Loucy (cell line): ENCODE measurements around the gene HOXC5.
A peak's percentile ranks its signal among the peaks of the same experiment; 100 is the strongest.

Experiments
- H2AFZ ChIP-seq: fragments of 200-600 bp; sonication (generic); 2 replicates; pipeline ENCODE4 v1.6.0; 2016; ENCODE audit warnings: antibody characterized with exemption, mild to moderate bottlenecking, low read length, moderate library complexity
- H3F3A ChIP-seq: fragments of 200-600 bp; 2 replicates; pipeline ENCODE4 v1.6.0; 2016; ENCODE audit warnings: antibody characterized with exemption, low read depth, mild to moderate bottlenecking
- H3K27me3 ChIP-seq: fragments of 200-600 bp; sonication (generic); 2 replicates; pipeline ENCODE4 v1.6.1; 2014; ENCODE audit warnings: low read length, mild to moderate bottlenecking; ENCODE audit not compliant: insufficient read depth, poor library complexity, severe bottlenecking
- H3K36me3 ChIP-seq: fragments of 200-600 bp; sonication (generic); 2 replicates; pipeline ENCODE4 v1.6.1; 2016; ENCODE audit warnings: low read length; ENCODE audit not compliant: insufficient read depth
- H3K4me1 ChIP-seq: fragments of 200-600 bp; sonication (generic); 2 replicates; pipeline ENCODE4 v1.5.1; 2014; ENCODE audit warnings: low read length, mild to moderate bottlenecking; ENCODE audit not compliant: insufficient read depth, poor library complexity, severe bottlenecking
- H3K4me2 ChIP-seq: fragments of 200-600 bp; sonication (generic); 2 replicates; pipeline ENCODE4 v1.6.0; 2014; ENCODE audit warnings: antibody characterized with exemption, low read length, low read depth, mild to moderate bottlenecking; ENCODE audit not compliant: poor library complexity, severe bottlenecking
- H3K4me3 ChIP-seq: fragments of 200-600 bp; sonication (generic); 2 replicates; pipeline ENCODE4 v1.5.1; 2014; ENCODE audit warnings: low read length, mild to moderate bottlenecking, mixed read lengths; ENCODE audit not compliant: poor library complexity, severe bottlenecking
- H3K79me2 ChIP-seq: fragments of 200-600 bp; sonication (generic); 2 replicates; pipeline ENCODE4 v1.6.1; 2014; ENCODE audit warnings: low read length; ENCODE audit not compliant: insufficient read depth
- H3K9ac ChIP-seq: fragments of 200-600 bp; sonication (generic); 2 replicates; pipeline ENCODE4 v1.6.0; 2014; ENCODE audit warnings: mild to moderate bottlenecking, low read depth, low read length, moderate library complexity; ENCODE audit not compliant: poor library complexity, severe bottlenecking
- H3K9me2 ChIP-seq: fragments of 200-600 bp; sonication (generic); replicated peaks from 2 replicates; pipeline ENCODE4 v1.6.1; 2016; ENCODE audit warnings: low read depth, low read length, mixed read lengths
- H3K9me3 ChIP-seq: fragments of 200-600 bp; sonication (generic); 2 replicates; pipeline ENCODE4 v1.6.1; 2014; ENCODE audit warnings: mild to moderate bottlenecking, antibody characterized with exemption, low read length, low read depth; ENCODE audit not compliant: insufficient read depth
- H4K20me1 ChIP-seq: fragments of 200-600 bp; sonication (generic); 2 replicates; pipeline ENCODE4 v1.6.0; 2014; ENCODE audit warnings: antibody characterized with exemption, low read length, mild to moderate bottlenecking; ENCODE audit not compliant: insufficient read depth, poor library complexity, severe bottlenecking
- CTCF ChIP-seq: fragments of 200-600 bp; sonication (generic); conservative IDR thresholded peaks from 2 replicates; pipeline ENCODE4 v1.5.1; 2014; ENCODE audit warnings: mild to moderate bottlenecking, antibody characterized with exemption, low read length
- EZH2phosphoT487 ChIP-seq: fragments of 200-600 bp; IDR thresholded peaks from 2 replicates; pipeline ENCODE4 v1.6.1; 2018; ENCODE audit warnings: antibody characterized with exemption, mild to moderate bottlenecking, moderate library complexity, borderline replicate concordance

The HOXC5 gene

GRCh38 chr12:54042970-54043853 is 10.4 kb downstream of the HOXC5 start:
- no peak for TF ChIP-seq EZH2phosphoT487
- no peak for TF ChIP-seq CTCF
- peak overlapping the region; percentile 95 for H3K4me2 ChIP-seq
- H4K20me1 ChIP-seq, result peaks cover 72% of the 10 kb centered on the region
- peaks cover 65% of the 10 kb centered on the region for H3K4me1 ChIP-seq
- no peaks in the 10 kb centered on the region for H3K27me3 ChIP-seq
- H3K36me3 ChIP-seq, result peaks cover 5% of the 10 kb centered on the region; the same call in 1 of the 2 replicates
- no peak overlapping the region for H2AFZ ChIP-seq
- peak overlapping the region; percentile 33 for H3K9ac ChIP-seq
- H3K9me3 ChIP-seq, result no peaks in the 10 kb centered on the region
- H3F3A ChIP-seq, result no peaks in the 10 kb centered on the region
- H3K4me3 ChIP-seq, result peak overlapping the region; percentile 49
- peaks cover 95% of the 10 kb centered on the region for H3K79me2 ChIP-seq
- H3K9me2 ChIP-seq, result no peaks in the 10 kb centered on the region

- Histone ChIP-seq H3K36me3 (peaks cover 10% of the 10 kb centered on the region; the same call in 1 of the 2 replicates), H3K9me2 (no peaks in the 10 kb centered on the region), H3K27me3 (no peaks in the 10 kb centered on the region), H3K4me1 (peaks cover 58% of the 10 kb centered on the region), H3F3A (no peaks in the 10 kb centered on the region), H2AFZ (no peak overlapping the region), H3K4me2 (peak overlapping the region; percentile 95), H3K9me3 (no peaks in the 10 kb centered on the region), H3K79me2 (peaks cover 95% of the 10 kb centered on the region), H3K4me3 (peak overlapping the region; percentile 49), H3K9ac (no peak overlapping the region), H4K20me1 (peaks cover 83% of the 10 kb centered on the region)
- TF ChIP-seq EZH2phosphoT487, result no peak
- no peak for TF ChIP-seq CTCF
Observed at GRCh38 chr12:54044425-54045103, 11.7 kb downstream of the HOXC5 start.

- H3K9me2 ChIP-seq, result no peaks in the 10 kb centered on the region
- peaks cover 13% of the 10 kb centered on the region; the same call in 1 of the 2 replicates for H3K36me3 ChIP-seq
- peak overlapping the region; percentile 5 for H3K4me3 ChIP-seq
- peak overlapping the region; percentile 95 for H3K4me2 ChIP-seq
- no peaks in the 10 kb centered on the region for H3K27me3 ChIP-seq
- no peaks in the 10 kb centered on the region for H3K9me3 ChIP-seq
- H3K4me1 ChIP-seq, result peaks cover 57% of the 10 kb centered on the region
- H3K79me2 ChIP-seq, result peaks cover 95% of the 10 kb centered on the region
- H3F3A ChIP-seq, result no peaks in the 10 kb centered on the region
- H4K20me1 ChIP-seq, result peaks cover 84% of the 10 kb centered on the region
- TF ChIP-seq EZH2phosphoT487, result no peak
- no peak for TF ChIP-seq CTCF
- no peak overlapping the region for H2AFZ ChIP-seq
- H3K9ac ChIP-seq, result no peak overlapping the region
Observed at GRCh38 chr12:54045401-54045800, 12.6 kb downstream of the HOXC5 start.
